ENCODE data around the gene NXN.
A peak's percentile ranks its signal among the peaks of the same experiment; 100 is the strongest.
"Not testable (repeated sequence)": the region's sequence is repeated elsewhere in the genome, so short reads cannot be mapped to it uniquely, and the experiment has no call there.

Gene NXN

DNA sequence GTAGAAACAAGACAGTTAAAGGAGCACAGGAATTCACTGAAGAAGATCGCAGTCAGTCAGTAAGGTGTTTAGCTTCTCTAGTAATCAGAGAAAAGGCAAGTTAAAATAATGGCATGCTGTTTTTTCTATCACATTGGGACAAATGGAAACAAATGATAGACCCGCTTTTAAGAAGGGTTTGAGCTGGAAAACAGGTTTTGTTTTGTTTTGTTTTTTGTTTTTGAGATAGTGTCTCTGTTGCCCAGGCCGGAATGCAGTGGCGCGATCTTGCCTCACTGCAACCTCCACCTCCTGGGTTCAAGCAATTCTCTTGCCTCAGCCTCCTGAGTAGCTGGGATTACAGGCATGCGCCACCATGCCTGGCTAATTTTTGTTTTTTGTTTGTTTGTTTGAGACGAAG, 193.7 kb downstream of the NXN start:
- not testable (repeated sequence) for H3K4me3 ChIP-seq (ENCODE audit: low read depth, low read length); H3K27ac ChIP-seq (ENCODE audit: low read depth, low read length); H3K27me3 ChIP-seq (ENCODE audit: control insufficient read depth, insufficient read depth, low read length); H3K9me3 ChIP-seq (ENCODE audit: control insufficient read depth, insufficient read depth, low read depth, low read length); H3K9ac ChIP-seq (ENCODE audit: low read length)
- peaks cover 37% of the 10 kb centered on the region for H3K36me3 ChIP-seq (ENCODE audit: control insufficient read depth, insufficient read depth, low read length)
- peaks cover 12% of the 10 kb centered on the region; the same call in 1 of the 2 replicates for H3K4me1 ChIP-seq (ENCODE audit: control insufficient read depth, insufficient read depth, low read length)

- Histone ChIP-seq H3K27me3 (ENCODE audit: control insufficient read depth, insufficient read depth, low read length) (no peaks in the 10 kb centered on the region), H3K27ac (ENCODE audit: low read depth, low read length) (no peak overlapping the region), H3K9ac (ENCODE audit: low read length) (no peak overlapping the region), H3K9me3 (ENCODE audit: control insufficient read depth, insufficient read depth, low read depth, low read length) (no peaks in the 10 kb centered on the region), H3K4me3 (ENCODE audit: low read depth, low read length) (no peak overlapping the region), H3K4me1 (ENCODE audit: control insufficient read depth, insufficient read depth, low read length) (0 out of 2 replicates have a peak, but pooled peaks cover 3% of the 10 kb centered on the region), H3K36me3 (ENCODE audit: control insufficient read depth, insufficient read depth, low read length) (peaks cover 28% of the 10 kb centered on the region)
Observed at GRCh38 chr17:784143-784542, 195.4 kb downstream of the NXN start.

DNA sequence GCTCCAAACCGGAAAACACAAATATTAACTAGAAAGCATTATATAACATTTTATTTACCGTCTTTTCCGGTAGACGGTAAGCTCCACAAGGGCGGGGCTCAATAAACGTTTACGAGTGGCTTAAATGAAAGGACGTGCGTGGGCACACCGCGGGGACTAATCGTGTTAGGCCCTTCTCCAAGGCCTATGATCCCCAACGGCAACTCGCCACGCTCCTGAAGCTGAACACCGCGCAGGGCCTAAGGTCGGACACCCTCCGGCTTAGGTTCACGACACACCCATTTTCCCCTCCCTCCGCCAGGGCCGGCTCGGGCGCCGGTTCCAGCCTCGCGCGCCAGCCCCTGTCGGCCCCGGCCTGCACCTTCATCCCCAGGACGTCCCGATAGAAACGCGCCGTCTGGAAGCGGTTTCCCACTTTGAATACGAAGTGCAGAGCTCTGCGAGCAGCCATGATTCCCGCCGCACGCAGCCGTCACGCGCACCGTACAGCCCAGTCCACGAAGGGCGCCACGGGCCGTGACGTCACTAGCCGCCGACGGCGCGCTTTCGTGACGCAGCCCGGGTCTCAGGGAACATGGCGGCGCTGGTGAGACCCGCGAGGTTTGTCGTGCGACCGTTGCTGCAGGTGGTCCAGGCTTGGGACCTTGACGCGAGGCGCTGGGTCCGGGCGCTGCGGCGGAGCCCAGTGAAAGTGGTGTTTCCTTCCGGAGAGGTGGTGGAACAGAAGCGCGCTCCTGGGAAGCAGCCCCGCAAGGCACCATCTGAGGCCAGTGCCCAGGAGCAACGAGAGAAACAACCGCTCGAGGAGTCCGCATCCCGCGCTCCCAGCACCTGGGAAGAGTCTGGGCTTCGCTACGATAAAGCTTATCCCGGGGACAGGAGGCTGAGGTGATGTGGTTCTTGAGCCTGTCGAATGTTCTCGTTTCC, 197.5 kb downstream of the NXN start, which contains the start of the genes GLOD4 and MRM3:
Gene GLOD4, minus strand, starts transcription at position 476 of the 927 bp plus-strand sequence. Its CDS starts 25 bp downstream, at position 451.
Gene MRM3, plus strand, starts transcription at position 549 of the 927 bp plus-strand sequence. Its CDS starts 26 bp downstream, at position 575.
- Histone ChIP-seq H3K36me3 (ENCODE audit: control insufficient read depth, insufficient read depth, low read length) (peaks cover 32% of the 10 kb centered on the region), H3K4me1 (ENCODE audit: control insufficient read depth, insufficient read depth, low read length) (0 out of 2 replicates have a peak, but pooled peaks cover 3% of the 10 kb centered on the region), H3K9me3 (ENCODE audit: control insufficient read depth, insufficient read depth, low read depth, low read length) (no peaks in the 10 kb centered on the region), H3K4me3 (ENCODE audit: low read depth, low read length) (peak within 1 kb of the TSS; percentile 92), H3K9ac (ENCODE audit: low read length) (peak within 1 kb of the TSS; percentile 97), H3K27me3 (ENCODE audit: control insufficient read depth, insufficient read depth, low read length) (no peaks in the 10 kb centered on the region), H3K27ac (ENCODE audit: low read depth, low read length) (peak within 1 kb of the TSS; percentile 96)

GRCh38 chr17:778096-778495, 201.5 kb downstream of the NXN start:
- no peak overlapping the region for H3K4me3 ChIP-seq (ENCODE audit: low read depth, low read length)
- no peak overlapping the region for H3K9ac ChIP-seq (ENCODE audit: low read length)
- H3K27me3 ChIP-seq (ENCODE audit: control insufficient read depth, insufficient read depth, low read length): no peaks in the 10 kb centered on the region
- H3K27ac ChIP-seq (ENCODE audit: low read depth, low read length): no peak overlapping the region
- H3K4me1 ChIP-seq (ENCODE audit: control insufficient read depth, insufficient read depth, low read length): 0 out of 2 replicates have a peak, but pooled peaks cover 3% of the 10 kb centered on the region
- H3K36me3 ChIP-seq (ENCODE audit: control insufficient read depth, insufficient read depth, low read length): peaks cover 56% of the 10 kb centered on the region
- H3K9me3 ChIP-seq (ENCODE audit: control insufficient read depth, insufficient read depth, low read depth, low read length): no peaks in the 10 kb centered on the region

- Histone ChIP-seq H3K9ac (ENCODE audit: low read length) (no peak overlapping the region), H3K4me3 (ENCODE audit: low read depth, low read length) (no peak overlapping the region), H3K36me3 (ENCODE audit: control insufficient read depth, insufficient read depth, low read length) (peaks cover 89% of the 10 kb centered on the region), H3K27me3 (ENCODE audit: control insufficient read depth, insufficient read depth, low read length) (no peaks in the 10 kb centered on the region), H3K27ac (ENCODE audit: low read depth, low read length) (no peak overlapping the region), H3K4me1 (ENCODE audit: control insufficient read depth, insufficient read depth, low read length) (no peaks in the 10 kb centered on the region), H3K9me3 (ENCODE audit: control insufficient read depth, insufficient read depth, low read depth, low read length) (no peaks in the 10 kb centered on the region)
Observed at GRCh38 chr17:774313-774584, 205.3 kb downstream of the NXN start.

- peaks cover 91% of the 10 kb centered on the region for H3K36me3 ChIP-seq (ENCODE audit: control insufficient read depth, insufficient read depth, low read length)
Observed at GRCh38 chr17:773467-774312, 205.9 kb downstream of the NXN start.

GRCh38 chr17:773016-773415, 206.6 kb downstream of the NXN start:
- H3K4me1 ChIP-seq (ENCODE audit: control insufficient read depth, insufficient read depth, low read length): no peaks in the 10 kb centered on the region
- H3K27ac ChIP-seq (ENCODE audit: low read depth, low read length): no peak overlapping the region
- H3K4me3 ChIP-seq (ENCODE audit: low read depth, low read length): no peak overlapping the region
- no peaks in the 10 kb centered on the region for H3K9me3 ChIP-seq (ENCODE audit: control insufficient read depth, insufficient read depth, low read depth, low read length)
- H3K36me3 ChIP-seq (ENCODE audit: control insufficient read depth, insufficient read depth, low read length): peaks cover 85% of the 10 kb centered on the region
- no peak overlapping the region for H3K9ac ChIP-seq (ENCODE audit: low read length)
- H3K27me3 ChIP-seq (ENCODE audit: control insufficient read depth, insufficient read depth, low read length): no peaks in the 10 kb centered on the region

More at GRCh38 chr17:773467-774312, 205.9 kb downstream of the NXN start:
- no peaks in the 10 kb centered on the region for H3K9me3 ChIP-seq (ENCODE audit: control insufficient read depth, insufficient read depth, low read depth, low read length)
- no peaks in the 10 kb centered on the region for H3K4me1 ChIP-seq (ENCODE audit: control insufficient read depth, insufficient read depth, low read length)
- H3K9ac ChIP-seq (ENCODE audit: low read length): no peak overlapping the region
- H3K27ac ChIP-seq (ENCODE audit: low read depth, low read length): no peak overlapping the region
- no peaks in the 10 kb centered on the region for H3K27me3 ChIP-seq (ENCODE audit: control insufficient read depth, insufficient read depth, low read length)
- no peak overlapping the region for H3K4me3 ChIP-seq (ENCODE audit: low read depth, low read length)

- no peak overlapping the region for H3K9ac ChIP-seq (ENCODE audit: low read length)
- no peak overlapping the region for H3K27ac ChIP-seq (ENCODE audit: low read depth, low read length)
- no peaks in the 10 kb centered on the region for H3K27me3 ChIP-seq (ENCODE audit: control insufficient read depth, insufficient read depth, low read length)
- no peak overlapping the region for H3K4me3 ChIP-seq (ENCODE audit: low read depth, low read length)
- H3K9me3 ChIP-seq (ENCODE audit: control insufficient read depth, insufficient read depth, low read depth, low read length): no peaks in the 10 kb centered on the region
- peaks cover 61% of the 10 kb centered on the region for H3K36me3 ChIP-seq (ENCODE audit: control insufficient read depth, insufficient read depth, low read length)
- no peaks in the 10 kb centered on the region for H3K4me1 ChIP-seq (ENCODE audit: control insufficient read depth, insufficient read depth, low read length)
Observed at GRCh38 chr17:767076-767475, 212.5 kb downstream of the NXN start.

GRCh38 chr17:760371-760770, 219.2 kb downstream of the NXN start:
- H3K36me3 ChIP-seq (ENCODE audit: control insufficient read depth, insufficient read depth, low read length): peaks cover 75% of the 10 kb centered on the region
- no peak overlapping the region for H3K27ac ChIP-seq (ENCODE audit: low read depth, low read length)
- no peaks in the 10 kb centered on the region for H3K9me3 ChIP-seq (ENCODE audit: control insufficient read depth, insufficient read depth, low read depth, low read length)
- H3K4me3 ChIP-seq (ENCODE audit: low read depth, low read length): no peak overlapping the region
- no peaks in the 10 kb centered on the region for H3K27me3 ChIP-seq (ENCODE audit: control insufficient read depth, insufficient read depth, low read length)
- no peak overlapping the region for H3K9ac ChIP-seq (ENCODE audit: low read length)
- 0 out of 2 replicates have a peak, but pooled peaks cover 5% of the 10 kb centered on the region for H3K4me1 ChIP-seq (ENCODE audit: control insufficient read depth, insufficient read depth, low read length)

- H3K27me3 ChIP-seq (ENCODE audit: control insufficient read depth, insufficient read depth, low read length): no peaks in the 10 kb centered on the region
- H3K4me3 ChIP-seq (ENCODE audit: low read depth, low read length): no peak overlapping the region
- 0 out of 2 replicates have a peak, but pooled peaks cover 5% of the 10 kb centered on the region for H3K4me1 ChIP-seq (ENCODE audit: control insufficient read depth, insufficient read depth, low read length)
- no peak overlapping the region for H3K27ac ChIP-seq (ENCODE audit: low read depth, low read length)
- H3K9ac ChIP-seq (ENCODE audit: low read length): no peak overlapping the region
- no peaks in the 10 kb centered on the region for H3K9me3 ChIP-seq (ENCODE audit: control insufficient read depth, insufficient read depth, low read depth, low read length)
- H3K36me3 ChIP-seq (ENCODE audit: control insufficient read depth, insufficient read depth, low read length): peaks cover 71% of the 10 kb centered on the region
Observed at GRCh38 chr17:759964-760363, 219.6 kb downstream of the NXN start.

All from HUES6 (cell line).